ENCODE data around the gene RWDD3.

Gene RWDD3

DNA sequence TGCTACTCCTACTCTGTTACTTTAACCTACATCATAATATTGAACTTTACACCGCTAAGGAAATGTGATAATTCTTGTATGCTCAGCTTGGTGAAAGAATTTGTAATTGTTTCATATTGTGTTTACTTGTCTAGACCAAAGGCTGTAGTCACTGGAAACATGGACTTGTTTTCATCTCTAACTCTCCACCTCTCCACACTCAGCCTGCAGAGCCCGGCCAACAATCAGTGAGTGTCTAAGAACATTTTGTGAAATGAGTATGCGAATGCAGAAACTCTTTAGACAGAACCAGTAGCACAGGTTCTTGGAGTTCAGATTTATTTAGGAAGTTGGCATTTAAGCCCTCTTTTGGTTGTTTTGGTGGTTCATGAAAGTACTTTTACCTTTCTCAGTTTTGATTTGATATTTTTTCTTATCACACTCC is 3.2 kb upstream of the RWDD3 start:
- DNase-seq = no peak

GRCh38 chr1:95232646-95233318 is 1.2 kb upstream of the RWDD3 start:
- DNase-seq = no peak

DNA sequence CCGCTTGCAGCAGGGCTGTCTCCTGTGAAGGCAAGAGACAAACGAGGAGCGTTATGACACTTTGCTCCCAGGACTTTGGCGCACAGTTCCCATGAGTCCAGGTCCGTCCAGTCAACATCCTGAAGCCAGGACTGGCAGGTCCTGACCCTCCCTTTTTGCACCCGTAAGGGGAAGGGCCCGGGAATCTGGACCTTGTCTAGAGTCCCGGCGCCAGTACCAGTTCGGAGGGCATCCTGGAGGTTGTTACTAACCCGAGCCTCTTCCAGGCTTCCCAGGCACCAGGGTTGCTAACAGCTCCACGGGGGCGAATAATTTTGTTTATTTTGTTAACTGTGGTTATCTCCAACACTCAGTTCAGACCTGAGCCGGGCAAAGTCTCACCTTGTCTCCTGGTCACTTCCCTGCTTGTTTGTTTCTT is 682 bp upstream of the RWDD3 start:
- DNase-seq = no peak

DNA sequence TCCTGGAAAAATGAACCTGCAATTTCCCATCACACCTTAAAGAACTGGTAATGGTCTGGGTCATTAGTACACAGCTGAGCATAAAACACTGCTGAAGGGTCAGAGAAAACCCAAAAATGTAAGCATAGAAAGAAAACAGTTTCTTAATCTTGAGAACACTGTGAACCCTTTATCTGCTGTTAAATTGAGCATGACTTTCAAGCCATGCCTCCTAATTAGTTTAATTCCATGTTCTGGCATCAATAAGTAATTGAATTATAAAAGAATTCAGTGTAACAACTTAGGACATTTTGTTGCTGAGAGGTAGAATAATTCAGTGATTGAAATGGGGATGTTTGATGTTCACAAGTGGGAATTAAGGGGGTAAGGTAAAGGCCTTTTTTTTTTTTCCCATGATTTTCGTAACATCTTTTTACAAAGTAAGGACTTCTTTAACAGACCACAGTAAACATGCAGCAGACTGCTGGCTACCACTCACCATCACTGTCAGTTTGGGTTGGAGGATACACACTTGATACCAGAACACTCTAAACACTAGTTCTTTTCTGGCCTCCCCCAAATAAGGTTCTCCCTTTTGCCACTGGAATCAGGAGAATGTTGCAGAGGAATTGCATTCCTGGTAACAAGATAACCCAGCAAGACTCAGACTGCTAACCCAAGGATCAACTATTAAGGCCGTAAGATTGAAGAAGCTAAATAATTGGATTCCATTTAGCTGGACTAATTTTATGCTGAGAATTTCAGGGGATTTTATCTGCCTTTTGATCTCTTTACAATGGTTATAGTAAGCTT is 3.0 kb downstream of the RWDD3 start:
- no peak for DNase-seq

GRCh38 chr1:95237981-95238703 is 4.1 kb downstream of the RWDD3 start:
- no peak for DNase-seq

- no peak for DNase-seq
These were observed 11.0 kb downstream of the RWDD3 start for GRCh38 chr1:95245029-95245428.

- no peak for DNase-seq
These were observed 12.5 kb downstream of the RWDD3 start for GRCh38 chr1:95246511-95246910.

DNA sequence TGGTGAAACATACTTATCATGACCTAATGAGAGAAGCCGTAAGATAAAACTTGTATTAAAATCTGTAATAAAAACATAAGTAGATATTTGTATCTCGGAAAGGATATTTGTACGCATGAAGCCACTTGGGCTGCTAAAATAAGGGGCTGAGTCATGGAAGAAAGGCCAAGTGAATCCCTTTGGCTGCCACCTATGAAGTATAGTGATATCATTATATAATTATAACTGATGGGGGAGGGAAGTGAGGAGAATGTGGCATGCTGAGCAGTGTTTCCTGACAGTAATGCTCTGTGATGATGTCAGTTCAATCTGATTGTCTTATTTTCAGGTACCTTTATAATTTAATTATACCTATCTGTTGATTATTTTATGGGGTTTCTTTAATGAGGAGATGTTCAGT is 13.6 kb downstream of the RWDD3 start:
- no peak for DNase-seq

- DNase-seq = no peak
These were observed 15.9 kb downstream of the RWDD3 start for GRCh38 chr1:95249916-95250315.

DNA sequence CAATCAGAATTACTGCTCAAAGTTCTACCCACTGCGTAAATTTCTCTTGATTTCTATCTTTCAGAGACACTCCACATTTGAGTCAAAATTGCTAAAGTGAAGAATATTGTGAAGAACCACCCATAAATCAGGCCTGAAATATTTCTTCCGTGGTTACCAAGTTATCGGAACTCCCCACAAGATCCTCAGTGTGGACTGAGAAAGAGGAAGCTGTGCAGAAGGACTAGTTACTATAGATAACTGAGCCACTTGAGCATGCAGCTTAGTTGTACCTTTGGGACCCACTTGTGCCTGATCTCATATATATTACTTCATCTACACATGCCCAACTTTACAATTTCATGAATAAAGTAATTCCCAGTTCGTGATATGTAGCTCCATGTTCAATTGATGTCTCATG is 18.4 kb downstream of the RWDD3 start:
- DNase-seq = no peak

DNA sequence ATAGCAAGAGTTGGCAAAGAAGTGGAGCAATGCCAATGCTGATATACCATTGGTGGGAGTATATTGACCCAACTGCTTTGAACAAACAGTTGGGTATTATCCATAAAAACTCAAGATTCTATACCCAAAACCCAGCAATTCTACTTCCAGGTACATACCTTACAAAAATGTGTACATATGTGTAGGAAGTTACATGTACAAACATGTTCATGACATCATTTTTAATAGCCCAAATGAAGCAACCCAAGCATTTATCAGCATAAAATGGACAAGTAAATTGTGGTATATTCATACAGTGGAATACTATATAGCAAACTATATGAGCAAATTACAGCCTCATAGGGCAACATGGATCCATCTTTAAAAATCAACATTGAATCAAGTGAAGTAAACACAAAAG is 20.9 kb downstream of the RWDD3 start:
- no peak for DNase-seq

DNA sequence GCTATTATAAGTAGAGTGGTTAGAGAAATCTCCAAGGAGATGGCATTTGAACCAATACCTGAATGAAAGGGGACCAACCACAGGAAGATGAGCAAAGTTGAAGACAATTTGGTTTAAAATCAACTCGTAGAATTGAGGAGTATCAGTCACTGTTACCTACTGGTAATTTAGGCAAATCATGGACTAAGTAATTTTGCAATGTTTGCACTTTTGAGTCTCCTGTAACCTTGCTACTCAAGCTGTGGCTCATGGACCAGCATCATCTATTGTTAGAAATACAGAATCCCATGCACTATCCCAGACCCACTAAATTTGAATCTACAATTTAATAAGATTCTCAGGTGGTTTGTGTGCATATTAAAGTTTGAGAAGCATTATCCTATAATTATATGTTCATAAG is 21.8 kb downstream of the RWDD3 start:
- DNase-seq = no peak

- no peak for DNase-seq
These were observed 23.7 kb downstream of the RWDD3 start for GRCh38 chr1:95257758-95258157.

GRCh38 chr1:95259245-95259644 is 25.2 kb downstream of the RWDD3 start:
- DNase-seq = no peak

- no peak for DNase-seq
These were observed 28.9 kb downstream of the RWDD3 start for GRCh38 chr1:95262913-95263312.

DNA sequence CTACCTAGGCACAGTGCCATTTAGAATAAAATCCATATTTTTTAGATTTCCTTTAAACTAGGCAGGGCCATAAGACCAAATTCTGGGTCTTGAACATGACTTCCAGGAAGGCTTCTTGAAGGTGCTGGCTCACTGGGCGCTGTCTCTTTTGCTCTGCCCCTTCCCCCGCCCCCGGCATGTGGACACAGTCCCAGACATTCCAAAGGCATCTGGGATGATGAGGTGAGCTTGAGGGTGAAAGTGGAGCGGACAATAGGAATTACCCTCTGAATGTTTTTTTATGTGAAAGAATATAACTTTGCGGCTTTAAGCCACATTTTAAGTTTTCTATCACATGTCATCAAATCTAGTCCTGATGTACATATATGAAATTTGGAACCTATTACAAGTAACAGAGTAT is 29.4 kb downstream of the RWDD3 start:
- no peak for DNase-seq

GRCh38 chr1:95265106-95265505 is 31.1 kb downstream of the RWDD3 start:
- no peak for DNase-seq

DNA sequence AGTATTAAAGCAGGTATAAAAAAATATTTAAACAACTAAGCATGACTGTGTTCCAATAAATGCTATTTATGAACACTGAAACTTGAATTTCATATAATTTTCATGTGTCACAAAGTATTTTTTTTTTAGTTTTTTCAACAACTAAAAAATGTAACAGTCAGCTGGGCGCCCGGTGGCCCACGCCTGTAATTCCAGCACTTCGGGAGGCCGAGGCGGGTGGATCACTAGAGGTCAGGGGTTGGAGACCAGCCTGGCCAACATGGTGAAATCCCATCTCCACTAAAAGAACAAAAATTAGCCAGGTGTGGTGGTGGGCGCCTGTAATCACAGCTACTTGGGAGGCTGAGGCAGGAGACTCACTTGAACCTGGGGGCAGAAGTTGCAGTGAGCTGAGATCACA is 42.4 kb downstream of the RWDD3 start:
- no peak for DNase-seq

- no peak for DNase-seq
These were observed 44.4 kb downstream of the RWDD3 start for GRCh38 chr1:95278173-95279006.

DNA sequence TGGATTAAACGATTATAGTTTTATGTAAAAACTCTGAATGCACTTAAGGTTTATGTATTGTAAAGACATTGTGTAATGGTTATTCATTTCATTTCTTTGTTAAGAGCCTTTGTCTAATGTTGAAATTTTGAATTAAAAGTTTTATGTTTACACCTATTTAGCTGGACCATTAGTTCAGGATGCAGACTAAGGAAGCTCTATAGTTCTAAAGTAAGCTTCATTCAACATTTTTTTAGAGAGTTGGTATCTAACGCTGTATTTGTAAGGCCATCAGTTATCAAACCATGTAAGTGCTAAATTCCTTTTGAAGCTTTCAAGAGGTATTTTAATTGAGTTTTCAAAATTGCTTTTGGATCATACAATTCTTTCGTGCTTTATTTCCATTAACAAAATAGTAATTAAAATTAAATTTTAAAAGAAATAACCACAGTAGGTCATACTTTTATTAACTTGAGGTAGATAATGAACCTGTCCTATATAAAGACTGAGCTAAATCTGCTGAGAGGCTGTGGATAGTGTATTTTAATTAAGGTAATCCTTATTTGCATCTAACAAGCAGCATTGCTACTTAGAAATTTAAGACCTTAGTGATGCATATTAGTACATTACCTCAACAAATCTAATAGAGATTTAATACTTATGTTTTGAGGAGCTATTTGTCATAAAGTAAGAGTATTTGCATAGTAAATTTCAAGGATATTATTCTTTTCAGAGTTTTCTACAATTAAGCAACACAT is 47.9 kb downstream of the RWDD3 start:
- no peak for DNase-seq

GRCh38 chr1:95282518-95282895 is 48.5 kb downstream of the RWDD3 start:
- DNase-seq = no peak

DNA sequence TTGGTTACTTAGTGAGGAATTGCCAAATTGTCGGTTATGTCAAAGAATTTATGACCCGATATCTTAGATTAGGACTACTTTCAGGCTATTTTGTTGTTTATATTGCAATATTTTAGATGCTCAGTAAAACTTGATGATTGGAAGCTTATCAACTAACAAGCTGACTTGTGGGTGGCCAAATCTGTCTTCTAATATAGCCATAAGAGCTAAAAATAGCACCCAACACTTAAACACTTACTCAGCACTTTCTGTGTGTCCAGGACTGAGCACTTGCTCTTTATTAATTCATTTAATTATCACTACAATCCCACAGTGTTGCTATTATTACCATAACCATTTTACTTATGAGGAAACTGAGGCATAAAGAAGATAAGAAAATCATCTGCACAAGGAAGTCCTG is 50.4 kb downstream of the RWDD3 start:
- DNase-seq = no peak

Measured in stimulated activated CD4-positive, alpha-beta T cell treated with anti-CD3 and anti-CD28 coated beads, Interleukin-4, amount 100 ng/mL, for 4 hours (primary cell).